Thymus (tissue), 11 donors: Measurements from ENCODE around the gene UST. TPM values are rescaled to one million over a fixed set of nuclear protein-coding genes. Genes with fewer than 3 reads are reported as not detected.
A peak's percentile ranks its signal among the peaks of the same experiment; 100 is the strongest.

Source experiments
- DNase-seq, 9 donors: peaks; one replicate each; pipeline ENCODE4 v3.0.0-alpha.2; 2013; ENCODE audit warnings: low spot score in 9 of 9, low read depth in 6 of 9, missing footprints in 1 of 9
- H3K27ac ChIP-seq, 2 donors: one replicate each; pipeline ENCODE4 v1.5.1; 2013; ENCODE audit warnings: control low read depth in 1 of 2, low read depth in 1 of 2, low read length in 1 of 2, mild to moderate bottlenecking in 1 of 2, moderate library complexity in 1 of 2
- H3K27me3 ChIP-seq, 2 donors: one replicate each; pipeline ENCODE4 v1.5.1; 2013; ENCODE audit warnings: low read length in 1 of 2; ENCODE audit not compliant: control insufficient read depth in 2 of 2, insufficient read depth in 1 of 2
- H3K36me3 ChIP-seq, 2 donors: one replicate each; pipeline ENCODE4 v1.5.1; 2013; ENCODE audit warnings: low read length in 1 of 2, mild to moderate bottlenecking in 1 of 2, moderate library complexity in 1 of 2; ENCODE audit not compliant: control insufficient read depth in 2 of 2, insufficient read depth in 2 of 2
- H3K4me1 ChIP-seq, 2 donors: one replicate each; pipeline ENCODE4 v1.5.1; 2013; ENCODE audit warnings: low read length in 2 of 2; ENCODE audit not compliant: control insufficient read depth in 2 of 2, insufficient read depth in 2 of 2
- H3K4me3 ChIP-seq, 2 donors: one replicate each; pipeline ENCODE4 v1.5.1; 2013; ENCODE audit warnings: low read length in 2 of 2, control low read depth in 1 of 2, mild to moderate bottlenecking in 1 of 2
- H3K9me3 ChIP-seq, 2 donors: one replicate each; pipeline ENCODE4 v1.5.1; 2013; ENCODE audit warnings: low read length in 1 of 2, mild to moderate bottlenecking in 1 of 2; ENCODE audit not compliant: control insufficient read depth in 2 of 2, insufficient read depth in 1 of 2
- WGBS: extraction: QIAGEN DNeasy Blood & Tissue Kit; methylation state at CpG from one replicate; pipeline ENCODE4 v1.1.7; 2013; 5-methylcytosine and 5-hydroxymethylcytosine counted together
- polyA plus RNA-seq: library from polyadenylated mRNA; stranded (reverse); fragments of 200-250 nt; gene quantifications from one replicate; pipeline ENCODE4 v1.2.3, GENCODE V29; 2013
- total RNA-seq: library from RNA; stranded (reverse); fragments of 120-200 nt; gene quantifications from one replicate; pipeline ENCODE4 v1.2.4, GENCODE V29; 2013
- donor health status: healthy.

Gene UST
- total and polyA plus RNA-seq, 2 donors = 6.3 to 8.0 TPM

GRCh38 chr6:148885925-148886845 is 139.4 kb downstream of the UST start:
- Histone ChIP-seq H3K27ac (peak overlapping the region in 1 of 2 donors; percentile 38), H3K27me3 (no peaks in the 10 kb centered on the region), H3K4me1 (peaks cover 3 to 9% of the 10 kb centered on the region in 2 donors), H3K9me3 (no peaks in the 10 kb centered on the region), H3K36me3 (no peaks in the 10 kb centered on the region), H3K4me3 (no peak overlapping the region)
- no peak for DNase-seq
- 90% methylated on average over 7 of the region's 7 CpGs for WGBS

GRCh38 chr6:148887181-148887580 is 140.4 kb downstream of the UST start:
- Histone ChIP-seq H3K27ac (no peak overlapping the region), H3K27me3 (no peaks in the 10 kb centered on the region), H3K36me3 (no peaks in the 10 kb centered on the region), H3K9me3 (no peaks in the 10 kb centered on the region), H3K4me1 (peaks cover 0 to 3% of the 10 kb centered on the region in 2 donors), H3K4me3 (no peak overlapping the region)
- DNase-seq = no peak
- WGBS = 97% methylated on average over 3 of the region's 3 CpGs

GRCh38 chr6:148888856-148889255 is 142.0 kb downstream of the UST start:
- H3K4me1 ChIP-seq = peaks cover 0 to 3% of the 10 kb centered on the region in 2 donors

GRCh38 chr6:148890096-148890495 is 143.3 kb downstream of the UST start:
- Histone ChIP-seq H3K4me3 (no peak overlapping the region), H3K36me3 (no peaks in the 10 kb centered on the region), H3K4me1 (peaks cover 0 to 3% of the 10 kb centered on the region in 2 donors), H3K27me3 (no peaks in the 10 kb centered on the region), H3K27ac (no peak overlapping the region), H3K9me3 (no peaks in the 10 kb centered on the region)
- DNase-seq = no peak
- WGBS = 97% methylated on average over 3 of the region's 3 CpGs

More at GRCh38 chr6:148888856-148889255, 142.0 kb downstream of the UST start:
- H3K4me3 ChIP-seq = no peak overlapping the region
- WGBS = 97% methylated on average over 3 of the region's 3 CpGs
- H3K36me3 ChIP-seq = no peaks in the 10 kb centered on the region
- no peaks in the 10 kb centered on the region for H3K9me3 ChIP-seq
- H3K27me3 ChIP-seq = no peaks in the 10 kb centered on the region
- DNase-seq = no peak
- H3K27ac ChIP-seq = no peak overlapping the region

- Histone ChIP-seq H3K4me3 (no peak overlapping the region), H3K27ac (no peak overlapping the region), H3K9me3 (no peaks in the 10 kb centered on the region), H3K36me3 (no peaks in the 10 kb centered on the region), H3K27me3 (no peaks in the 10 kb centered on the region), H3K4me1 (peaks cover 0 to 2% of the 10 kb centered on the region in 2 donors)
- no peak for DNase-seq
- 95% methylated on average over 13 of the region's 13 CpGs for WGBS
These were observed 144.0 kb downstream of the UST start for GRCh38 chr6:148890652-148891404.

GRCh38 chr6:148891405-148891783 is 144.6 kb downstream of the UST start:
- no peaks in the 10 kb centered on the region for H3K9me3 ChIP-seq
- no peaks in the 10 kb centered on the region for H3K4me1 ChIP-seq
- no peaks in the 10 kb centered on the region for H3K36me3 ChIP-seq
- no peak overlapping the region for H3K4me3 ChIP-seq
- H3K27me3 ChIP-seq = no peaks in the 10 kb centered on the region
- no peak overlapping the region for H3K27ac ChIP-seq
- WGBS = 97% methylated on average over 1 of the region's 1 CpG
- DNase-seq = no peak

- no peaks in the 10 kb centered on the region for H3K36me3 ChIP-seq
- no peak for DNase-seq
- H3K27ac ChIP-seq = no peak overlapping the region
- no peaks in the 10 kb centered on the region for H3K4me1 ChIP-seq
- no peak overlapping the region for H3K4me3 ChIP-seq
- H3K27me3 ChIP-seq = no peaks in the 10 kb centered on the region
- H3K9me3 ChIP-seq = no peaks in the 10 kb centered on the region
These were observed 145.4 kb downstream of the UST start for GRCh38 chr6:148892247-148892646.

GRCh38 chr6:148893073-148893472 is 146.2 kb downstream of the UST start:
- Histone ChIP-seq H3K4me1 (no peaks in the 10 kb centered on the region), H3K36me3 (no peaks in the 10 kb centered on the region), H3K27me3 (no peaks in the 10 kb centered on the region), H3K27ac (no peak overlapping the region), H3K9me3 (no peaks in the 10 kb centered on the region), H3K4me3 (no peak overlapping the region)
- WGBS = 77% methylated on average over 2 of the region's 2 CpGs
- no peak for DNase-seq

- no peaks in the 10 kb centered on the region for H3K4me1 ChIP-seq
- no peaks in the 10 kb centered on the region for H3K36me3 ChIP-seq
- H3K27ac ChIP-seq = no peak overlapping the region
- H3K9me3 ChIP-seq = no peaks in the 10 kb centered on the region
- H3K27me3 ChIP-seq = no peaks in the 10 kb centered on the region
- WGBS = 71% methylated on average over 2 of the region's 2 CpGs
- DNase-seq = no peak
- no peak overlapping the region for H3K4me3 ChIP-seq
These were observed 146.7 kb downstream of the UST start for GRCh38 chr6:148893481-148893880.
